Transverse colon (tissue), 4 donors: ENCODE results near the gene DLG2. TPM values are rescaled to one million over a fixed set of nuclear protein-coding genes. Genes with fewer than 3 reads are reported as not detected.

Source experiments
- DNase-seq: peaks from one replicate; pipeline ENCODE4 v3.0.0-alpha.2; 2019
- H3K27ac ChIP-seq, 4 donors: fragments of 200-600 bp; sonication (generic); 2 replicates each; pipeline ENCODE4 v1.5.1; 2016 to 2018; ENCODE audit warnings: inconsistent platforms in 4 of 4
- H3K27me3 ChIP-seq: fragments of 200-600 bp; sonication (generic); 2 replicates; pipeline ENCODE4 v1.5.1; 2017; ENCODE audit warnings: inconsistent platforms
- H3K36me3 ChIP-seq, 4 donors: fragments of 200-600 bp; sonication (generic); 2 replicates each; pipeline ENCODE4 v1.5.1; 2017 to 2019; ENCODE audit warnings: inconsistent platforms in 4 of 4
- H3K4me1 ChIP-seq, 4 donors: fragments of 200-600 bp; sonication (generic); 2 replicates each; pipeline ENCODE4 v1.5.1; 2017 to 2020; ENCODE audit warnings: inconsistent platforms in 4 of 4
- H3K4me3 ChIP-seq, 4 donors: fragments of 200-600 bp; sonication (generic); 1 replicate in 1 of 4; 2 replicates in 3 of 4; pipeline versions ENCODE4 v1.5.1 to v1.6.1; 2017 to 2019; ENCODE audit warnings: inconsistent platforms in 4 of 4
- H3K9me3 ChIP-seq, 2 donors: fragments of 200-600 bp; sonication (generic); 2 replicates each; pipeline ENCODE4 v1.5.1; 2017 to 2019; ENCODE audit warnings: inconsistent platforms in 2 of 2
- EP300 ChIP-seq: sonication (generic); formaldehyde crosslinking; IDR thresholded peaks from one replicate; pipeline ENCODE4 v1.6.1; 2017; ENCODE audit warnings: antibody characterized with exemption, low read depth
- POLR2A ChIP-seq: fragments of 450-650 bp; IDR thresholded peaks from one replicate; pipeline ENCODE4 v1.6.1; 2016; ENCODE audit warnings: antibody characterized with exemption, mild to moderate bottlenecking, moderate library complexity
- POLR2AphosphoS5 ChIP-seq, 3 donors: sonication (generic); formaldehyde crosslinking; IDR thresholded peaks; one replicate each; pipeline ENCODE4 v1.6.1; 2016; ENCODE audit warnings: antibody characterized with exemption in 3 of 3
- WGBS, 2 donors: methylation state at CpG; one replicate each; pipeline ENCODE4 v1.1.5; 2018; ENCODE audit warnings: low coverage in 1 of 2; 5-methylcytosine and 5-hydroxymethylcytosine counted together
- in situ Hi-C, 4 donors: fragments of 200-750 bp; cut with MboI; loops; one replicate each; pipeline versions ENCODE4 v1.15.0 to v1.15.1; 2017; ENCODE audit warnings: low sequenced_read_pairs in 3 of 4, low pct_ligation_motif_present in 1 of 4, low pct_unique_long_range_greater_than_20kb in 1 of 4
- intact Hi-C: fragments of 100-400 bp; cut with DNase I; formaldehyde crosslinking; loops from one replicate; pipeline ENCODE4 v1.15.1; 2023; ENCODE audit warnings: low total_unique reads
- total RNA-seq, 4 donors: library from RNA; depleted of rRNA; stranded (reverse); fragments of >200 nt; gene quantifications; one replicate each; pipeline ENCODE4 v1.1.0, GENCODE V29; 2016
- TF ChIP-seq, protein P1 (sequence below), 5 experiments: fragments of 200-600 bp in 3 of 5; fragments of 450-650 bp in 2 of 5; sonication (generic) in 3 of 5; IDR thresholded peaks; 1 replicate in 2 of 5; 2 replicates in 3 of 5; pipeline ENCODE4 v1.5.1; 2016 to 2017; ENCODE audit warnings: antibody characterized with exemption in 5 of 5, inconsistent platforms in 3 of 5, mild to moderate bottlenecking in 2 of 5, moderate library complexity in 1 of 5

Gene DLG2
- total RNA-seq, 4 donors from 2014 or later: 1.9 to 28.3 (median 3.7) TPM

DNA sequence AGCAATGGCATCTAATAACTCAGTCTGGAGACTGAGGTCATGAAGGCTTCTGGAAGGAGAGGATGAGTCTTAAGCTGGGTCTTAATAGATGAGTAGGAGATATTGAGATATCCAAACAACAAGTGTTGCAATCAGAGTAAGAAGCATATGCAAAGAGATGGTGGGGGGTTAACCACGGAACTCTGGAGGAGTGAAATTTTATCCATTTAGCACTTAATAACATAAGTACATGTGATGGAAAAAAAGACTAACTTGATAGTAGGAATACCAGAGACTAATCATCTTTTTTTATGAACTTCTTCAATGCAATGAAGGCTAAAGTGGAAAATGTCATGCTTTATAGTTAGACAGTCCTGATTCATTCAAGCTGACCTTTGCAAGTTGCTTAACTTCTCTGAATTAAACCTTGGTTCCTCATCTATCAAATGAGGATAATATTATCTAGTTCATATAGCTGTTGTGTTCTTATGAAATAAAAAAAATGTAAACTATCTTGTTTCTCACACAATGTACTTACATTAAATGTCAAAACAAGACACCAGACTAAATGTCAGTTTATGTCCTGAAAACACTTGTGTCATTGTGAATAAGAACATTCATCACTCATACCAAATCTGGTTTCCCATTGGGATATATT lies 1937.9 kb downstream of the DLG2 start:
- Histone ChIP-seq H3K36me3 (no peaks in the 10 kb centered on the region), H3K27ac (no peak overlapping the region), H3K9me3 (no peaks in the 10 kb centered on the region), H3K4me1 (no peaks in the 10 kb centered on the region), H3K4me3 (no peak overlapping the region), H3K27me3 (no peaks in the 10 kb centered on the region)
- no peak for DNase-seq
- intact Hi-C loops: no loop called here
- in situ Hi-C loops: no loop called here
- WGBS, 2 donors: 74 to 79% methylated on average over 1 of the region's 1 CpG
- TF ChIP-seq POLR2A (no peak), EP300 (no peak)
- TF ChIP-seq, protein P1, sequence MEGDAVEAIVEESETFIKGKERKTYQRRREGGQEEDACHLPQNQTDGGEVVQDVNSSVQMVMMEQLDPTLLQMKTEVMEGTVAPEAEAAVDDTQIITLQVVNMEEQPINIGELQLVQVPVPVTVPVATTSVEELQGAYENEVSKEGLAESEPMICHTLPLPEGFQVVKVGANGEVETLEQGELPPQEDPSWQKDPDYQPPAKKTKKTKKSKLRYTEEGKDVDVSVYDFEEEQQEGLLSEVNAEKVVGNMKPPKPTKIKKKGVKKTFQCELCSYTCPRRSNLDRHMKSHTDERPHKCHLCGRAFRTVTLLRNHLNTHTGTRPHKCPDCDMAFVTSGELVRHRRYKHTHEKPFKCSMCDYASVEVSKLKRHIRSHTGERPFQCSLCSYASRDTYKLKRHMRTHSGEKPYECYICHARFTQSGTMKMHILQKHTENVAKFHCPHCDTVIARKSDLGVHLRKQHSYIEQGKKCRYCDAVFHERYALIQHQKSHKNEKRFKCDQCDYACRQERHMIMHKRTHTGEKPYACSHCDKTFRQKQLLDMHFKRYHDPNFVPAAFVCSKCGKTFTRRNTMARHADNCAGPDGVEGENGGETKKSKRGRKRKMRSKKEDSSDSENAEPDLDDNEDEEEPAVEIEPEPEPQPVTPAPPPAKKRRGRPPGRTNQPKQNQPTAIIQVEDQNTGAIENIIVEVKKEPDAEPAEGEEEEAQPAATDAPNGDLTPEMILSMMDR (IDR thresholded peaks at IDR 0.05): no peak

DNA sequence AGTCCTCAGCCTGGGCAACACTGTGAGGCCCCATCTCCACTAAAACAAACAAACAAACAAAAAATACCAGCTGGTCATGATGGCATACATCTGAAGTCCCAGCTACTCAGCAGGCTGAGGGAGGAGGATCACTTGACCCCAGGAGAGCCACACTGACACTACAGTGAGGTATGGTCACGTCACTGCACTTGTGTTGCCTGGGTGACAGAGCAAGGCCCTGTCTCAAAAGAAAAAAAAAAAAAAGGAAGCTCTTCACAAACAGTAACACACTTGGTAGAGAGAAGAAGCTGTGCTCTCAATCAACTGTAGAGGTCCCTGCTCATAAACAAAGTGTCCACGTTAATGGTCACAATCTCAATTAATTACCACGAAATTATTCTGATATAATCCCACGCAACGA lies 1939.4 kb downstream of the DLG2 start:
- 77 to 82% methylated on average over 5 of the region's 5 CpGs for WGBS, 2 donors
- in situ Hi-C loops (no loop called here), intact Hi-C loops (no loop called here)
- DNase-seq: no peak
- TF ChIP-seq POLR2AphosphoS5 (IDR thresholded peaks at IDR 0.05): no peak
- H3K4me1 ChIP-seq: no peaks in the 10 kb centered on the region
- no peaks in the 10 kb centered on the region for H3K27me3 ChIP-seq
- no peaks in the 10 kb centered on the region for H3K9me3 ChIP-seq
- no peak overlapping the region for H3K27ac ChIP-seq
- no peak overlapping the region for H3K4me3 ChIP-seq
- no peaks in the 10 kb centered on the region for H3K36me3 ChIP-seq

DNA sequence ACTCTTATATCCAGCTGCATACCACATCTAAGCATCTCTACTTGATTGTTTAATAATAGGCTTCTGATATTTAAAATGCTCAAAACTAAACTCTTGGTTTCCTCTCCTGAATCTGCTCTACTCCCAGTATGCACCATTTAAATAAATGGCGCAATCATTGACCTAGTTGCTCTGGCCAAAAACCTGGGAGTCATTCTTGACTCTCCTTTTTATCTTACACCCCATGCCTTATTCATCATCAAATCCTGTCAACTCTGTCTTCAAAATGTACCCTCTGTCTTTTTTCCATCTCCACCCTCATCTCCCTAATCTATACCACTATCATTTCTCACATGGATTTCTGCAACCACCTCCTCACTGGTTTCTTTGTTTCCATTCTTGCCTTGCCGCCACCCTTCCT lies 1941.4 kb downstream of the DLG2 start:
- Histone ChIP-seq H3K27ac (no peak overlapping the region), H3K4me3 (no peak overlapping the region), H3K9me3 (no peaks in the 10 kb centered on the region), H3K36me3 (no peaks in the 10 kb centered on the region), H3K4me1 (no peaks in the 10 kb centered on the region), H3K27me3 (no peaks in the 10 kb centered on the region)
- TF ChIP-seq EP300 (no peak), POLR2AphosphoS5 (IDR thresholded peaks at IDR 0.05) (no peak), POLR2A (no peak)
- TF ChIP-seq, protein P1 (IDR thresholded peaks at IDR 0.05): no peak
- WGBS, 2 donors: 89 to 95% methylated on average over 2 of the region's 2 CpGs
- intact Hi-C loops (no loop called here), in situ Hi-C loops (no loop called here)
- DNase-seq: no peak

DNA sequence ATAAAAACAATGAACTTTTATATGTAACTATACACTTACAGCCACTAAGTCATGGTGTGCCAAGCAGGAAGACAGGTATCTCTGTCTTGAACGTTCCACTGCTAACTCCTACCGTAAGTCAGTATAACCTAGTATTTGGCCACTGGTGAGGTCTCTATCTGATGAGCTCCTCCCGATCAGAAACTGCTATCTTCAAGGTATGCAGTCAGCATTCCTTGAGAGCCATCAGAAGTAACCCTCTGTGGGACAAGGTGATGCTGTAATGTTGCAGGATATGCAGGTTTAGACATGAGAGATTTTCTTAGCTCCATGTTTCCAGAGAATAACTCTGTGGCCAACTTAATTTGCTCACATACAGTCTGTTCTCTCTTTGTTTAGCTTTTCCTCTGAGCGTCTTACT lies 1943.1 kb downstream of the DLG2 start:
- Histone ChIP-seq H3K27ac (no peak overlapping the region), H3K9me3 (no peaks in the 10 kb centered on the region), H3K27me3 (no peaks in the 10 kb centered on the region), H3K4me1 (no peaks in the 10 kb centered on the region), H3K4me3 (no peak overlapping the region), H3K36me3 (no peaks in the 10 kb centered on the region)
- no peak for DNase-seq
- 83% methylated on average over 2 to 4 of the region's 4 CpGs for WGBS, 2 donors
- no peak for TF ChIP-seq EP300
- TF ChIP-seq, protein P1 (IDR thresholded peaks at IDR 0.05): no peak
- no peak for TF ChIP-seq POLR2AphosphoS5 (IDR thresholded peaks at IDR 0.05)
- no peak for TF ChIP-seq POLR2A
- intact Hi-C loops: no loop called here
- in situ Hi-C loops: no loop called here

DNA sequence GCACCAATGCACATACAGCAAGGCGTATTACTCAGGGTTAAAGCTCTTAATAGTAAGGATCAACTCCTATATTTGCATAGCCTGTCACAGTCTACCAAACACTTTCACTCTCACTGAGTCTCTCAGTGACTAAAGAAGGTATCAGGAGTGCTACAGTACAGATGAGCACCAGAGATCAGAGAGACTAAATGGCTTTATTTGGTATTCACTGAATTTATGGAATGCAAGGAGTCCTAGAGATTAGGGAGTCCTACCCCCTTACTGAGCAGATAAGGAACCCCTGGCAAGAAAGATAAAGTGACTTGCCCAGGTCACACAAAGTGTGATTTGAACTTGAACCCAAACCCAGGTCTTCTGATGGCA lies 1944.6 kb downstream of the DLG2 start:
- TF ChIP-seq EP300: no peak
- no peak overlapping the region for H3K4me3 ChIP-seq
- DNase-seq: no peak
- H3K27ac ChIP-seq: no peak overlapping the region
- no peaks in the 10 kb centered on the region for H3K36me3 ChIP-seq
- H3K9me3 ChIP-seq: no peaks in the 10 kb centered on the region
- WGBS, 2 donors: 85% methylated on average over 1 of the region's 1 CpG; no CpG with 5 or more reads in 1 of the 2 donors
- no peaks in the 10 kb centered on the region for H3K27me3 ChIP-seq
- in situ Hi-C loops: no loop called here
- no peaks in the 10 kb centered on the region for H3K4me1 ChIP-seq
- intact Hi-C loops: no loop called here
